Stimulated activated CD8-positive, alpha-beta memory T cell treated with anti-CD3 and anti-CD28 coated beads, Interleukin-4, amount 100 ng/mL, for 24 hours (primary cell): ENCODE results near the gene CEP350.
"Not testable (repeated sequence)": the region's sequence is repeated elsewhere in the genome, so short reads cannot be mapped to it uniquely, and the experiment has no call there.

ENCODE experiments used
- DNase-seq: peaks from one replicate; pipeline ENCODE4 v3.0.0-alpha.2; 2020; ENCODE audit warnings: low read depth

CEP350 gene

DNA sequence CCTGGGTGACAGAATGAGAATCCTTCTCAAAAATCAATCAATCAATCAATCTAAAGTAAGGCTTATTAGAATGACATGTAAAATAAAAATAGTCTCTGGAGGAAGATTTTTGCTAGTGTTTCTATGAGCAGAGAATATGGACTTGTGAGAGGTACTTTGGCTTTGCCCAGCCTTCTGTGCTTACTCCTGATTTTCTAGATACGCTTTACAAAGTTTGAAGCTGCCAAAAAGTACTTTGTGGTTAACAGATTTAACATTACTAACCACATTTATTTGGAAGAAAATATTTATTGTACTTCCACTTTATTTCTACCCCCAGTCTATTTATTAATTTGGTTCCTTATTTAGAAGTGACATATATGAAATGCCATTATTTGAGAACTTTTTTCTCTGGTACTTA lies 41.0 kb downstream of the CEP350 start:
- DNase-seq, result no peak

GRCh38 chr1:179996099-179996498 lies 41.5 kb downstream of the CEP350 start:
- no peak for DNase-seq

DNA sequence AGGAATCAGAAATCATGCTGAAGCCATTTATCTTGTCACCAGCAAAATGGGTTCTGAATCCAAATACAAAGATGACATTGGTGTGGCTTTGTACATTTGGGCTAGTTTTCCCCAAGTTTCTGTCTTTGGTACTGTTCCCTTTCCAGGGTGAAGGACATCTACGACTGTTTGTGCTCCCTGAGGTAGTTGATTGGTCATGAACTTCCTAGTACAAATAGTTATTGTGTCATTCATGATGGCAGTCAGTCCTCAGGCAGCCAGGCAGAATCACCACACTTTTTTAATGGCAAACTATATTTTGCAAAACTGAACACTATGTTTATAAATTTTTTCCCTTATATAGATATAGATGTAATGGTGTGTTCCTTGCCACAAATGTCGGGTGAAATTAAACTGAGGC lies 46.0 kb downstream of the CEP350 start:
- DNase-seq, result no peak

GRCh38 chr1:180002437-180002836 lies 47.8 kb downstream of the CEP350 start:
- no peak for DNase-seq

- DNase-seq, result no peak
Observed at GRCh38 chr1:180003026-180003695, 48.6 kb downstream of the CEP350 start.

DNA sequence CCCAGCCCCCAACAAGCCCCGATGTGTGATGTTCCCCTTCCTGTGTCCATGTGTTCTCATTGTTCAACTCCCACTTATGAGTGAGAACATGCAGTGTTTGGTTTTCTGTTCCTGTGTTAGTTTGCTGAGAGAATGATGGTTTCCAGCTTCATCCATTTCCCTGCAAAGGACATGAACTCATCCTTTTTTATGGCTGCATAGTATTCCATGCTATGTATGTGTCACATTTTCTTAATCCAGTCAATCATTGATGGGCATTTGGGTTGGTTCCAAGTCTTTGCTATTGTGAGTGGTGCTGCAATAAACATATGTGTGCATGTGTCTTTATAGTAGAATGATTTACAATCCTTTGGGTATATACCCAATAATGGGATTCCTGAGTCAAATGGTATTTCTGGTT lies 52.2 kb downstream of the CEP350 start:
- not testable (repeated sequence) for DNase-seq

DNA sequence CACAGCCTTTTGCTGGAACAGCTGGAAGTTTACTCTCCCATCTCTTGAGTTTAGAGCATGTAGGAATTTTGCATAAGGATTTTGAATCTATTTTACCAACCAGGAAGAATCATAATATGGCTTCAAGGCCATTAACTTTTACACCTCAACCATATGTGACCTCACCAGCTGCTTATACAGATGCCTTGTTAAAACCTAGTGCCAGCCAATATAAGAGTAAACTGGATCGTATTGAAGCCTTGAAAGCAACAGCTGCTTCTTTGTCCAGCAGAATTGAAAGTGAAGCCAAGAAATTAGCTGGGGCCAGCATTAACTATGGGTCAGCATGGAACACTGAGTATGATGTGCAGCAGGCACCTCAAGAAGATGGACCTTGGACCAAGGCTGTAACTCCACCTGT lies 65.4 kb downstream of the CEP350 start:
- no peak for DNase-seq

GRCh38 chr1:180026556-180026955 lies 71.9 kb downstream of the CEP350 start:
- DNase-seq, result no peak

GRCh38 chr1:180027949-180028445 lies 73.4 kb downstream of the CEP350 start:
- no peak for DNase-seq

DNA sequence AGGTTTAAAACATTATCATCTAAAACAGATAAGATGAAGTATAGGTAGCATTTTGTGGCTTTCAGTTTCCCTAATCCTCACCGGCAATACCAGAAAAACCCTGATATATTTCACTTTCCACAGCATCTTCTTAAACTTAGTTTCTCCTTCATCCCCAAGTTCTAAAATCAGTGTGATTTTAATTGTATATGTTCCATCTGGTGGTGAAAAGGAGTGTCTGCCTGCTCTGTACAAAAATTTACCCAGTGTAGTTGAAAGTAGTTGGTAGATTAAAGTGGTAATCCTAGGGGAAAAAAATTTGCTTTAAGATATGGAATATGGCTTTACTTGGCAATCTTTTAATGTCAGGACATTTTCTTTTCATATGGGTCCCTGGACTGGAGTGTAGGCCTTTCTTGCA lies 74.3 kb downstream of the CEP350 start:
- DNase-seq, result no peak

DNA sequence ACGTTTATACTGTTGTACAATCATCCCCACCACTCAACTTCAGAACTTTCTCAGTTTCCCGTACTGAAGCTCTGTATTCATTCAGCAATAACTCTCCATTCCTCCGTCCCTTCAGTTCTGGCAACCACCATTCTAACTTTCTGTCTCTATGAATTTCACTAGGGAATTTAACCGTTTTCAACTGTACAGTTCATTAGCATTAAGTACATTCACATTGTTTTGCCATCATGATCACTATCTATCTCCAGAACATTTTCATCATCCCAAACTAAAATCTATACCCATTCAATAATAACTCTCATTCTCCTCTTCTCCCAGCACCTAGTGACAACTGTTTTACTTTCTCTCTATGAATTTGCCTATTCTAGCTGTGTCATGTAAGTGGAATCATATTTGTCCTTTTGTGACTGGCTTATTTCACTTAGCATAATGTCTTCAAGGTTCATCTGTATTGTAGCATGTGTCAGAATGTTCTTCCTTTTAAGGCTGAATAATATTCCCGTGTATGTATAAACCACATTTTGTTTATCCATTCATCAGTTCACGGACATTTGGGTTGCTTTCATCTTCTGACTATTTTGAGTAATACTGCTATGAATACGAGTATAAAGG lies 75.0 kb downstream of the CEP350 start:
- DNase-seq, result no peak

DNA sequence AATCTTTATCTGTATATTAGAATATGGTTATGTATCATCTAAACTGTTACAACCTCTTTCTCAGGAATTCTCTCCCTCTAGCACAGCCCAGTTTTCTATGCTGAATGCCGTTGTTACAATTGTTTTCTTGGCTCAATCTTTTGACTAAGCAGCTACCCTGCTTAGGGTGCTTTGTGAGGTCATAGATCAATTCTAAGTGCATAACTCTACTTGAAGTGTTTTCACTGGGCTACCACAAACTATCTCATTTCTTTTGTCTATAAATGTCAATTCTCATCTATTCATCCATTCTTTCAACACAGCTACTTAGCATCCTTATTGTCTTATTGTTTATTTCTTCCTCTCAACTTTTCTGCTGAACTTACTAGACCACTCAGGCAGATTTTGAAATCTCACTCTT lies 77.1 kb downstream of the CEP350 start:
- no peak for DNase-seq

GRCh38 chr1:180033390-180033789 lies 78.8 kb downstream of the CEP350 start:
- DNase-seq, result no peak

GRCh38 chr1:180040034-180040433 lies 85.4 kb downstream of the CEP350 start:
- DNase-seq, result no peak

DNA sequence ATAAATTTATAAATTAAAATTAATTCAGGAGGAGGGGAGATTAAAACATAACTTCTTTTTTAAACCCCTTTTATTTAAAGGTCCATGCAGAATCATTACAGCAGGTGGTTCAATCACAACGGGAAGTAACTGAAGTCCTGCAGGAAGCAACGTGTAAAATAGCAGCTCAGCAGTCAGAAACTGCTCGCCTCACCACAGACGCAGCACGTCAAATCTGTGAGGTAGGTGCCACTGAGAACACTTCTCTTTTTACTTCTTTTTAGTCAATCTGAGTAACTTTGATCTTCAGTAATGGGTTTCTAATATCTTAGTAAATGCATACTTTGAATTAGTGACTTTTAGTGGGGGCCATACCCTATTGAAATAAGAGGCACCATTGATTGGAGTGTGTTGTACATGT lies 87.0 kb downstream of the CEP350 start:
- no peak for DNase-seq

DNA sequence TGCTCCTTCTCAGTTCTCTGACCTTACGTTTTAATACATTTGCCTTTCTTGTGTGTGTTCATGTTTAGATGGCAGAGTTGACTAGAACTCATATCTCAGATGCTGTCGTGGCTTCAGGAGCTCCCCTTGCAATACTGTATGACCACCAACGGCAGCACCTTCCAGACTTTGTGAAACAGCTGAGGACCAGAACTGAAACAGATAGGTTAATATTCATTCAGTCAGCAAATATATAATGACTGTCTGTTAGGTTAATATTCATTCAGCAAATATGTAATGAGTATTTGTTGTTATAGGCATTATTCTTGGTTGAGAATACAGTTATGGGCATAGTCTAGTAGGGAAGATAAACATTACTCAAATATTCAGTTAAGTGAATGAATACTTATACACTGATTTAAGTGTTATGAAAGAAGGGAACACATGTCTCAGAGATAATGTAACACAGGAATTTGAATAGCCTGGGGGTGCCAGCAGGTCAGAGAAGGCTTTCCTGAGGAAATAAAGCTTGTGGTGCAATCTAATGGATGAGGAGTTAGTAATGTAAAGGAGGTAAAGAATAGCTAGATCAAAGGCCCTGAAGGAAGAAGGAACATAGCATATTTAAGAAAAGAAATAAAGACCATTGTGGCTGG lies 88.5 kb downstream of the CEP350 start:
- no peak for DNase-seq

DNA sequence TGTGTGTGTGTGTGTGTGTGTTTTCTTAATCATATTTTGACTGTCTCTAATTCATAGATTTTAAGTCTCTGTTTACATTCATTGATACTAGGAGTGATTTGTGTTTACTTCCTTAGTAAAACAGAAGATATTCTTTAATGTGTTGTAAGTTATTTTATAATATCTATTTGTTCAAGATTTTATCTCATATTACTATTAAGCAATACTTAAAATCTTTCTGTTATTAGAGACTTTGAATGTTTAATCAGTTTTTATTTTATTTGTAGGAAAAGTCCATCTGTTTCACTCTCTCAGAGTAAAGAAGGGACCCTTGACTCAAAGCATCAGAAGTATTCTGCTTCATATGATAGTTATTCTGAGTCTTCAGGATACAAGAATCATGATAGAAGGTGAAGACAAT lies 89.2 kb downstream of the CEP350 start:
- no peak for DNase-seq

DNA sequence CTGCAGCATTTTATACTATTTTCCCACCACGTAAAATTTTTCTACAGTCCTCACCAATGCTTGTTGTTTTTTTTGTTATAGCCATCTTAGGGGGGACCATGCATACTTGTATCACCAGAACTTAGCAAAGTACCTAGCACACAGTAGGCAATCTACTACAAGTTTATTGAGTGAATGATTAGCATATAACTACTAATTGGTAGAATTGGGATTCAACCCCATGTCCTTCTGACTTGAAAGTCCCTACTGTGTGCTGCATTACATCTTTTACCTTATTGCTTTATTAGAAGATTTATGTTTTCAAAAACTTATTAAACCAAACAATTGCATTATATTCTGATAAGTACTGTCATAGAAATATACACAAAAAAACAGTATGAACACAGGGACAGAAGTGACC lies 92.1 kb downstream of the CEP350 start:
- DNase-seq, result no peak

DNA sequence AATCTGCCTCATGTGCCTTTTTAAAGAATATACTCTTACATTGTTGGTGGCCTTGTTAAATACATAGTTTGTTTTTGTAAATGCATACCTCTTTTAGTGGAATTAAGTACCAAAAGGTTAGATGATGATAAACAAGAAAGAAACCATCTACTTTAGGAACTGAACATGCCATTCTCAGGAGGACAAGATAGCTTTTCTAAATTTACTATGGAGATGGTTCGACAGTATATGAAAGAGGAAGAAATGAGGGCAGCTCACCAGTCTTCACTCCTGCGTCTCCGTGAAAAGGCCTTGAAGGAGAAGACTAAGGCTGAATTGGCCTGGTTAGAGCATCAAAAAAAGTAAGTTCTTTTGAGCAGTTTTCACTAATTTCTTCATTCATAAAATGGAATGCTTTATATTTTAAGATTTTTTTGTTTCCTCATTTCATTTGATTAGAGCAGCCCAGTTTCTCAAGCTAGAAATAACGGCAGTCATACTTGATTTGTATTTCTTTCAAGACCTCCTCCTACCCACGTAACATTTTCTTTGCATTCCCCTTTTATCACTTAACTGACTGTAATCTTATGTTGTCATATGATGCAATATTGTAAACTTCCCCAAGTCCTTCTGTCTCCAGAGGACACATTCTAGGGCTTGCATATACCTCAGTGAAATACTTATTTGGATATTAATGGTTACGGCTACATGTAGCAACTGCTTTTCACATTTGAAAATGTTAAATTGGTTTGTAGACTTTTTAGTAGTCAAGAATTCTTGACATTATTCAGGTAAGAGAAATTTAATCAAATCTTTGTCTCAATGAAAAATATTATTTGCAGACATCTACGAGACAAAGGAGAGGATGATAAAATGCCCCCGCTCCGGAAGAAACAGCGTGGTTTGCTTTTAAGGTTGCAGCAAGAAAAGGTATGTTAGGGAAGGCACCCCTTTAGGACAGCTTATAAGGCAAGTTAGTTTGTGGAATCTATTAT lies 99.3 kb downstream of the CEP350 start:
- DNase-seq, result no peak

DNA sequence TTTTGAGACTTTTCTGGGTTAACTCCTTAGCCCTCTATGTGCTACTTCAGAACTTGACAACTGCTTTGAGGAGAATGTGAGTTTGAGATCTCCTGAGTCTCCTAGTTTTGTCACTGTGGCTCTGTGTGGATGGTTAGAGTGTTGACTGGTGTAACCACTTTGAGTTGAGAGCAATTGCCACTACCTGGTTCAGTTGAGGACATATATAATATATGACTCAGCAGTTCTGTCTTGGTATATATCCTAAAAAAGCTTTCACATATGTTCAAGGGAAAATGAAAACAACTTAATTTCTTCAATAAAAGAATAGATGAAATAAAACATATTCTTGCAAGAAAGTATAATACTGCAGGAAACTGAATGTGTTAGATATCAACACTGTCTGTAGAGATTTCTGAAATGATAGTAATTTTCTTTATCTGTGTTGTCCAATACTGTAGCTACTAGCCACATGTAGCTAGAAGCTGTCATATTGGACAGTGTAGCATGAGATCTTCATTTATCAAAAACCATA lies 103.3 kb downstream of the CEP350 start:
- DNase-seq, result no peak

- DNase-seq, result no peak
Observed at GRCh38 chr1:180061019-180061418, 106.4 kb downstream of the CEP350 start.

GRCh38 chr1:180062452-180062971 lies 107.9 kb downstream of the CEP350 start:
- DNase-seq, result no peak
